Gastroesophageal sphincter (tissue), 3 donors: Measurements from ENCODE around the gene ISYNA1.

ENCODE experiments used
- POLR2A ChIP-seq, 2 donors: fragments of 450-650 bp; IDR thresholded peaks; one replicate each; pipeline ENCODE4 v1.6.1; 2017; ENCODE audit warnings: antibody characterized with exemption in 2 of 2, mild to moderate bottlenecking in 2 of 2, moderate library complexity in 1 of 2
- POLR2AphosphoS5 ChIP-seq: sonication (generic); formaldehyde crosslinking; IDR thresholded peaks from one replicate; pipeline ENCODE4 v1.6.1; 2017; ENCODE audit warnings: antibody characterized with exemption
- TF ChIP-seq, protein P1 (sequence below), 4 experiments: fragments of 200-600 bp in 2 of 4; fragments of 450-650 bp in 2 of 4; sonication (generic) in 1 of 4; IDR thresholded peaks; one replicate each; pipeline ENCODE4 v1.5.1; 2017 to 2019; ENCODE audit warnings: antibody characterized with exemption in 4 of 4, mild to moderate bottlenecking in 2 of 4, moderate library complexity in 2 of 4

DNA sequence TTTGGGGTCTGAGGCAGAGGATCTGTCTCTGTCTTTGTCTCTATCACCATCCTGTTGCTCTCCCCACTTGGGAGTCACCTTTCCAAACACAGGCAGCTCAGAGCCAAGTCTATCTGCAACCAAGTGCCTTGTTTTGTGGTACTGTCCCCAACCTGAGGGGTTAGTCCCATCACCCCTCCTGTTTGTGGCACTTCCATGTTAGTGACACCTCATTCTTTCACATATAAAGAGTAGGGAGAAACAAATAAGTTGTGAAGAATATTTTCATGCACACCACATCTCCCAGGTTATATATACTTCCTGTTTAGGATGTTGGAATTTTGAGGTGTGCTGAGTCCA, 48.2 kb downstream of the ISYNA1 start:
- TF ChIP-seq, protein P1, sequence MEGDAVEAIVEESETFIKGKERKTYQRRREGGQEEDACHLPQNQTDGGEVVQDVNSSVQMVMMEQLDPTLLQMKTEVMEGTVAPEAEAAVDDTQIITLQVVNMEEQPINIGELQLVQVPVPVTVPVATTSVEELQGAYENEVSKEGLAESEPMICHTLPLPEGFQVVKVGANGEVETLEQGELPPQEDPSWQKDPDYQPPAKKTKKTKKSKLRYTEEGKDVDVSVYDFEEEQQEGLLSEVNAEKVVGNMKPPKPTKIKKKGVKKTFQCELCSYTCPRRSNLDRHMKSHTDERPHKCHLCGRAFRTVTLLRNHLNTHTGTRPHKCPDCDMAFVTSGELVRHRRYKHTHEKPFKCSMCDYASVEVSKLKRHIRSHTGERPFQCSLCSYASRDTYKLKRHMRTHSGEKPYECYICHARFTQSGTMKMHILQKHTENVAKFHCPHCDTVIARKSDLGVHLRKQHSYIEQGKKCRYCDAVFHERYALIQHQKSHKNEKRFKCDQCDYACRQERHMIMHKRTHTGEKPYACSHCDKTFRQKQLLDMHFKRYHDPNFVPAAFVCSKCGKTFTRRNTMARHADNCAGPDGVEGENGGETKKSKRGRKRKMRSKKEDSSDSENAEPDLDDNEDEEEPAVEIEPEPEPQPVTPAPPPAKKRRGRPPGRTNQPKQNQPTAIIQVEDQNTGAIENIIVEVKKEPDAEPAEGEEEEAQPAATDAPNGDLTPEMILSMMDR (IDR thresholded peaks at IDR 0.05) = no peak
- TF ChIP-seq POLR2A (IDR thresholded peaks at IDR 0.05) (no peak), POLR2AphosphoS5 (no peak)
